ACC112 (cell line): ENCODE data around the gene GPN2.
"Not testable (repeated sequence)": the region's sequence is repeated elsewhere in the genome, so short reads cannot be mapped to it uniquely, and the experiment has no call there.

Experiments
- H2AFZ ChIP-seq: fragments of 200-600 bp; sonication (generic); one replicate; pipeline ENCODE4 v1.6.0; 2017; ENCODE audit warnings: antibody characterized with exemption, low read length; ENCODE audit not compliant: unreplicated experiment
- H3K27ac ChIP-seq: fragments of 200-600 bp; sonication (generic); 2 replicates; pipeline ENCODE4 v1.5.1; 2014; ENCODE audit warnings: low read depth, mild to moderate bottlenecking, antibody characterized with exemption, low read length, moderate library complexity
- H3K27me3 ChIP-seq: fragments of 200-600 bp; sonication (generic); 2 replicates; pipeline ENCODE4 v1.6.1; 2014; ENCODE audit warnings: mild to moderate bottlenecking, antibody characterized with exemption, low read length, moderate library complexity, mixed read lengths; ENCODE audit not compliant: insufficient read depth
- H3K36me3 ChIP-seq: fragments of 200-600 bp; sonication (generic); 2 replicates; pipeline ENCODE4 v1.6.1; 2016; ENCODE audit warnings: mild to moderate bottlenecking, antibody characterized with exemption, low read length, moderate library complexity, mixed read lengths; ENCODE audit not compliant: insufficient read depth
- H3K4me1 ChIP-seq: fragments of 200-600 bp; sonication (generic); one replicate; pipeline ENCODE4 v1.6.1; 2016; ENCODE audit warnings: low read length, mixed read lengths; ENCODE audit not compliant: insufficient read depth, unreplicated experiment, control insufficient read depth
- H3K4me3 ChIP-seq: fragments of 200-600 bp; sonication (generic); 2 replicates; pipeline ENCODE4 v1.5.1; 2014; ENCODE audit warnings: mild to moderate bottlenecking, low read depth, low read length
- H3K79me2 ChIP-seq: fragments of 200-600 bp; sonication (generic); one replicate; pipeline ENCODE4 v1.6.0; 2016; ENCODE audit warnings: low read length; ENCODE audit not compliant: control insufficient read depth, unreplicated experiment, insufficient read depth

Gene GPN2

GRCh38 chr1:26874896-26875295 is 15.2 kb downstream of the GPN2 start:
- Histone ChIP-seq H3K4me1 (no peaks in the 10 kb centered on the region), H3K36me3 (peaks cover 15% of the 10 kb centered on the region; the same call in 1 of the 2 replicates), H3K27ac (no peak overlapping the region), H2AFZ (no peak overlapping the region), H3K27me3 (no peaks in the 10 kb centered on the region), H3K79me2 (no peaks in the 10 kb centered on the region), H3K4me3 (no peak overlapping the region)

GRCh38 chr1:26873097-26873496 is 17.0 kb downstream of the GPN2 start:
- H2AFZ ChIP-seq, H3K4me3 ChIP-seq, H3K27me3 ChIP-seq, H3K79me2 ChIP-seq, H3K36me3 ChIP-seq, H3K4me1 ChIP-seq, H3K27ac ChIP-seq: not testable (repeated sequence)

GRCh38 chr1:26864610-26865480 is 25.2 kb downstream of the GPN2 start:
- H3K27ac ChIP-seq = peak overlapping the region; percentile 97
- H3K4me3 ChIP-seq = peak overlapping the region; percentile 91
- H3K27me3 ChIP-seq = no peaks in the 10 kb centered on the region
- H3K4me1 ChIP-seq = peaks cover 13% of the 10 kb centered on the region
- H2AFZ ChIP-seq = peak overlapping the region; percentile 82
- H3K36me3 ChIP-seq = no peaks in the 10 kb centered on the region
- H3K79me2 ChIP-seq = no peaks in the 10 kb centered on the region

DNA sequence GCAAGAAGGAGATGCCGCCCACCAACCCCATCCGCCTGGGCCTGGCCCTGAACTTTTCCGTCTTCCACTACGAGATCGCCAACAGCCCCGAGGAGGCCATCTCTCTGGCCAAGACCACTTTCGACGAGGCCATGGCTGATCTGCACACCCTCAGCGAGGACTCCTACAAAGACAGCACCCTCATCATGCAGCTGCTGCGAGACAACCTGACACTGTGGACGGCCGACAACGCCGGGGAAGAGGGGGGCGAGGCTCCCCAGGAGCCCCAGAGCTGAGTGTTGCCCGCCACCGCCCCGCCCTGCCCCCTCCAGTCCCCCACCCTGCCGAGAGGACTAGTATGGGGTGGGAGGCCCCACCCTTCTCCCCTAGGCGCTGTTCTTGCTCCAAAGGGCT is 26.4 kb downstream of the GPN2 start:
- Histone ChIP-seq H3K4me1 (peaks cover 13% of the 10 kb centered on the region), H3K36me3 (no peaks in the 10 kb centered on the region), H3K4me3 (peak overlapping the region; percentile 91), H3K27ac (0 out of 2 replicates have a peak overlapping the region, but pooled peaks have one; percentile 82), H3K79me2 (no peaks in the 10 kb centered on the region), H3K27me3 (no peaks in the 10 kb centered on the region), H2AFZ (no peak overlapping the region)

GRCh38 chr1:26862781-26863684 is 27.1 kb downstream of the GPN2 start, which contains the start of gene SFN:
Gene SFN (plus strand): TSS chr1:26863149. CDS start chr1:26863213, 64 bp downstream.
- Histone ChIP-seq H3K4me3 (peak within 1 kb of the TSS; percentile 91), H3K4me1 (peaks cover 13% of the 10 kb centered on the region), H3K27me3 (no peaks in the 10 kb centered on the region), H2AFZ (no peak within 1 kb of the TSS), H3K27ac (peak within 1 kb of the TSS; percentile 82), H3K79me2 (no peaks in the 10 kb centered on the region), H3K36me3 (no peaks in the 10 kb centered on the region)

DNA sequence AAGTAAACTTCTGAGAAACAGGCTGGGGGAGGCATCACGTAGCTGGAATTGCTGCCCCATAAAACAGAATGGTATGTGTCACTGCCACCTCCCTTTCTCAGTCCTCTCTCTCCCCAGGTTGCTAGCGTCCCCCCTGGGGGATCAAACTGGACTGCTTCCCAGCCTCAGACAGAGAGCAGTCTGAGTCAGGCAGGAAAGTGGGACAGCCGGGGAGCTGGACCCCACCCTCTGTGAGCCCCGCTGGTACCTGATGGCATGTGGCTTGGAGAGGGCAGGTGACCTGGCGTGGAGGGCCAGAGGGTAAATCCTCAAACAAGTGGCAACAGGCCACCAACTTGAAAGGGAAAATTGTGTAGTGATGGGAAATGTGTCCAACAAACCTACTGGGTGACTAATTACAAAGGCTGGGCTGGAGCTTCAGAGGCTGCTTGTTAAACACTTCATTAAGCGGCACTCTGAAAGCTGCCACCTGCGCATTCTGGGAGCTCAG is 28.1 kb downstream of the GPN2 start:
- no peak overlapping the region for H3K4me3 ChIP-seq
- no peaks in the 10 kb centered on the region for H3K27me3 ChIP-seq
- no peak overlapping the region for H3K27ac ChIP-seq
- H3K36me3 ChIP-seq = no peaks in the 10 kb centered on the region
- no peaks in the 10 kb centered on the region for H3K79me2 ChIP-seq
- H2AFZ ChIP-seq = no peak overlapping the region
- H3K4me1 ChIP-seq = peaks cover 13% of the 10 kb centered on the region

DNA sequence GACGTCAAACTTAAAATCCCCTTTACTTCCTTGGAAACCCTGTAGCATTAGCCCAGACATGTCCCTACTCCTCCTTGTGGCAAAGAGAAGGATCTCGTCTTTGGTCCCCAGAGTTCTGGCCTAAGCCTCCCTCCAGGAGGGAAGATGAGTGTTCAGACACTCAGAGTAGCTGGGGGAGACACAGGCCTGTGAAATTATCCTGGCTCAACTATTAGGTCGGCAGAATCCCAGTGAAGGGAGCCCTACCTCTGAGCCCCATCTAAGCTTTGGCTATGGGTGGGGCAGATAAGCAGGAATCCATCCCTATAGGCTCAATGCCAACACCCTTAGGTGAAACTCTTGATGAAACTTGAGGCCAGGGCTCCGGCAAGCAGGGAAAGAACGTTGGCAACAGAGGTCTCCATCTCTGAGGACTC is 28.8 kb downstream of the GPN2 start:
- no peaks in the 10 kb centered on the region for H3K36me3 ChIP-seq
- no peak overlapping the region for H3K4me3 ChIP-seq
- H3K4me1 ChIP-seq = peaks cover 13% of the 10 kb centered on the region
- no peak overlapping the region for H2AFZ ChIP-seq
- no peaks in the 10 kb centered on the region for H3K27me3 ChIP-seq
- no peak overlapping the region for H3K27ac ChIP-seq
- H3K79me2 ChIP-seq = no peaks in the 10 kb centered on the region

DNA sequence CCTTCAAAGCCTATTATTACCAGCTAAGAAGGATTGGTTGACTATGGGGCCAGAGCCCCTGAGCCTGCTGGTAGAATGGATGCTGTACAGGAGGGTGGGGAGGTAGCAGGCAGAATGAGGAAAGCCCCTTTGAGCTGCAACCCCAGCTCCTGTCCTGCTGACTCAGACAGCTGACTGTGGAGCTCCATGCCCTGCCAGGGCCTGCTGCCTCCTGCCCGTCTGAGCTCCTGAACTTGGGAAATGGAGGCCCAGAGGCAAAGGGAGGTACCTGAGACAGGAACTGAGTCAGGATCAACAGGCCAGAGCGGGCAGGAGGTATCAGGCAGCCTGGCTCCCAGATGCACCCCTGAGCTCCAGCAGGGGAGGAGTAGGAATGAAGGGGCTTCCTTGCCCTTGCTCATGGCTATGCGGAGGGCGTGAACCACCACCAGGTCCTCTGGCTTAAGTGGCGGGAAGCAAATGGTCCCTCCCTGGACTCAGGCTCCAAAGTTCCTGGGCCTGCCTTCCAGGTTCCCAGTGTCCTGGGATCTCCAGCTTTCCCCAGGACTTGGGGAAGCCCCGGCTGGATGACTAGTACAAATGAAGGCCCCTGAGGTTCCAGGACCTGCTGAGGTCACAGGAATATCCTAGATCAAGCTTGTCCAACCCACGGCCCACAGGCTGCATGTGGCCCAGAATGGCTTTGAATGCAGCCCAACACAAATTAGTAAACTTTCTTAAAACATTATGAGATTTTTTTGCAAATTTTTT is 31.0 kb downstream of the GPN2 start:
- Histone ChIP-seq H3K4me1 (peaks cover 6% of the 10 kb centered on the region), H2AFZ (no peak overlapping the region), H3K79me2 (no peaks in the 10 kb centered on the region), H3K36me3 (no peaks in the 10 kb centered on the region), H3K27me3 (no peaks in the 10 kb centered on the region), H3K4me3 (no peak overlapping the region), H3K27ac (no peak overlapping the region)

- Histone ChIP-seq H3K4me1 (peaks cover 5% of the 10 kb centered on the region), H3K27ac (no peak overlapping the region), H3K36me3 (no peaks in the 10 kb centered on the region)
Measured at GRCh38 chr1:26858160-26858559, 31.9 kb downstream of the GPN2 start.

GRCh38 chr1:26857473-26858060 is 32.5 kb downstream of the GPN2 start:
- no peak overlapping the region for H3K4me3 ChIP-seq
- H3K27ac ChIP-seq = no peak overlapping the region
- H3K79me2 ChIP-seq = no peaks in the 10 kb centered on the region
- H3K4me1 ChIP-seq = peaks cover 5% of the 10 kb centered on the region
- no peaks in the 10 kb centered on the region for H3K36me3 ChIP-seq
- no peak overlapping the region for H2AFZ ChIP-seq
- H3K27me3 ChIP-seq = no peaks in the 10 kb centered on the region

More at GRCh38 chr1:26858160-26858559, 31.9 kb downstream of the GPN2 start:
- no peak overlapping the region for H2AFZ ChIP-seq
- H3K27me3 ChIP-seq = no peaks in the 10 kb centered on the region
- H3K79me2 ChIP-seq = no peaks in the 10 kb centered on the region
- H3K4me3 ChIP-seq = no peak overlapping the region
